Glutamatergic neuron (in vitro differentiated cells): ENCODE data around the gene TCAIM. TPM values are rescaled to one million over a fixed set of nuclear protein-coding genes. Genes with fewer than 3 reads are reported as not detected.
A peak's percentile ranks its signal among the peaks of the same experiment; 100 is the strongest.

Experiments
- DNase-seq: peaks from one replicate; pipeline ENCODE4 v3.0.0; 2022
- H3K27ac Mint-ChIP-seq: one replicate; pipeline ENCODE4 v1.8.0; 2020; ENCODE audit warnings: mild to moderate bottlenecking, mixed read lengths, inconsistent platforms; ENCODE audit not compliant: unreplicated experiment
- H3K27me3 Mint-ChIP-seq: one replicate; pipeline ENCODE4 v1.8.0; 2020; ENCODE audit warnings: mild to moderate bottlenecking, moderate library complexity, mixed read lengths, inconsistent platforms; ENCODE audit not compliant: unreplicated experiment
- H3K36me3 Mint-ChIP-seq: one replicate; pipeline ENCODE4 v1.8.0; 2020; ENCODE audit warnings: mild to moderate bottlenecking, mixed read lengths, inconsistent platforms; ENCODE audit not compliant: unreplicated experiment
- H3K4me1 Mint-ChIP-seq: one replicate; pipeline ENCODE4 v1.8.0; 2020; ENCODE audit warnings: mild to moderate bottlenecking, low read depth, mixed read lengths, inconsistent platforms; ENCODE audit not compliant: unreplicated experiment
- H3K4me3 Mint-ChIP-seq: one replicate; pipeline ENCODE4 v1.8.0; 2020; ENCODE audit warnings: mild to moderate bottlenecking, mixed read lengths, inconsistent platforms; ENCODE audit not compliant: unreplicated experiment
- H3K9me3 Mint-ChIP-seq: one replicate; pipeline ENCODE4 v1.8.0; 2020; ENCODE audit warnings: mild to moderate bottlenecking, moderate library complexity, mixed read lengths, inconsistent platforms; ENCODE audit not compliant: unreplicated experiment
- CTCF ChIP-seq: fragments of 200-600 bp; sonication (generic); IDR thresholded peaks from one replicate; pipeline ENCODE4 v1.5.0; 2021; ENCODE audit not compliant: partially characterized antibody, unreplicated experiment
- total RNA-seq: library from RNA; stranded (reverse); fragmentation: NEBNext Ultra II Directional; extraction: Animal tissue kit (Norgen Biotek cat#: 25700); gene quantifications from one replicate; pipeline ENCODE4 v1.2.1, GENCODE V29; 2021; ENCODE audit not compliant: unreplicated experiment

Gene TCAIM
- total RNA-seq, 1 donor from 2014 or later: 17.1 TPM

- Mint-ChIP-seq H3K4me3 (no peak overlapping the region), H3K36me3 (no peaks in the 10 kb centered on the region), H3K9me3 (no peaks in the 10 kb centered on the region), H3K4me1 (no peaks in the 10 kb centered on the region), H3K27ac (no peak overlapping the region), H3K27me3 (no peaks in the 10 kb centered on the region)
- no peak for DNase-seq
- TF ChIP-seq CTCF: no peak
Observed at GRCh38 chr3:44330444-44330843, 8.1 kb upstream of the TCAIM start.

- Mint-ChIP-seq H3K27me3 (peaks cover 1% of the 10 kb centered on the region), H3K4me1 (peaks cover 5% of the 10 kb centered on the region), H3K36me3 (no peaks in the 10 kb centered on the region), H3K27ac (no peak overlapping the region), H3K4me3 (no peak overlapping the region), H3K9me3 (peaks cover 10% of the 10 kb centered on the region)
- DNase-seq: no peak
- TF ChIP-seq CTCF: no peak
Observed at GRCh38 chr3:44334326-44334725, 4.2 kb upstream of the TCAIM start.

- Mint-ChIP-seq H3K4me1 (peaks cover 11% of the 10 kb centered on the region), H3K9me3 (peaks cover 10% of the 10 kb centered on the region), H3K36me3 (no peaks in the 10 kb centered on the region), H3K27me3 (peaks cover 1% of the 10 kb centered on the region), H3K4me3 (peak overlapping the region; percentile 86), H3K27ac (peak overlapping the region; percentile 96)
- no peak for DNase-seq
- no peak for TF ChIP-seq CTCF
Observed at GRCh38 chr3:44337248-44337785, 1.2 kb upstream of the TCAIM start.

GRCh38 chr3:44338828-44339127 is 212 bp downstream of the TCAIM start:
- Mint-ChIP-seq H3K27me3 (peaks cover 1% of the 10 kb centered on the region), H3K4me3 (peak overlapping the region; percentile 98), H3K9me3 (peaks cover 10% of the 10 kb centered on the region), H3K4me1 (peaks cover 11% of the 10 kb centered on the region), H3K27ac (peak overlapping the region; percentile 95), H3K36me3 (no peaks in the 10 kb centered on the region)
- TF ChIP-seq CTCF: no peak
- DNase-seq: no peak

GRCh38 chr3:44339181-44340057 is 853 bp downstream of the TCAIM start:
- Mint-ChIP-seq H3K4me1 (peaks cover 11% of the 10 kb centered on the region), H3K9me3 (peaks cover 10% of the 10 kb centered on the region), H3K4me3 (peak overlapping the region; percentile 98), H3K36me3 (no peaks in the 10 kb centered on the region), H3K27me3 (peaks cover 1% of the 10 kb centered on the region), H3K27ac (peak overlapping the region; percentile 95)
- TF ChIP-seq CTCF: no peak
- DNase-seq: no peak
